GM19467 (cell line): ENCODE data around the gene OVCA2.

Experiments
- ATAC-seq: cut with Tn5 transposase; IDR thresholded peaks from one replicate; pipeline ENCODE4 v1.9.1; 2021; ENCODE audit warnings: mild to moderate bottlenecking, moderate library complexity; ENCODE audit not compliant: unreplicated experiment

Gene OVCA2

DNA sequence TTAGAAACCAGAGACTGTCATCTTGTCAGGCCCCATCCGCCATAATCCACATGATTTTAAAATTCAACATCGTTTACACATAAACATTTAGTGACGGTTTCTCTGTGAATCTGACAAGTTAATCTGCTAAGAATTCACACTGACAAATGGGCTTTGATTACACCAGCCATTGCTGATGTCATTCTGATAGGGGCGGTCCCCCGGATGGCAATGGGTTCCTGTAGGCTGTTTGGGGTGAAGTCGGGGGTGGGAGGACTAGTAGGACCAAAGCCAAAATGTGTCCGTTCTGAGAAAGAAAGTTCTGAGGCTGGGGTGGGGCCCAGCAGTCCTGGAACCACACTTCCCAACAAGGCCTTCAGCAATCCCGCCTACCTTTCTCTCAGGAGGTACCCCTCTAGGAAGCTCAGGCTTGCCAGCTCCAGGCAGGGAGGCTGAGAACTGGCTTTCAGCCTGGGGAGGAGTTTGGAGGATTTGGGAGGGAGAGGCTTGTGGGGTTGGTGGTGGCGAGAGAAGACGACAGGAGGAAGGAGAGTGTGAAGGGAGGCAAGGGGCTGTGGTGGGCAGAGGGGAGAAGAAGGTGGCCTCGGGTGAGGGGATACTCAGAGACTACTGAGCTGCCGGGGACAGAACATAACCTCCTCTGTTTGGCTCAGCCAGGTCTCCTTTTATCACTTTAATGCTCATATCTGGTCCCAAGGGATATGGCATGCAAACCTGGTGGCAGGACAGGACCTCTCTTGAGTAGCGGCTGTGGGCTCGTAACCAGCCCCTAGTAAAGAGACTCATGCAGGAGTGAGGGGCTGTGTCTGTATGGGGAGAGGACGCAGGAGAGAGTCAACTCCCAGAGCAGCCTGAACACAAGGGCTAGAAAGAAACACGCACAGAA lies 21.7 kb downstream of the OVCA2 start:
- ATAC-seq: no peak

DNA sequence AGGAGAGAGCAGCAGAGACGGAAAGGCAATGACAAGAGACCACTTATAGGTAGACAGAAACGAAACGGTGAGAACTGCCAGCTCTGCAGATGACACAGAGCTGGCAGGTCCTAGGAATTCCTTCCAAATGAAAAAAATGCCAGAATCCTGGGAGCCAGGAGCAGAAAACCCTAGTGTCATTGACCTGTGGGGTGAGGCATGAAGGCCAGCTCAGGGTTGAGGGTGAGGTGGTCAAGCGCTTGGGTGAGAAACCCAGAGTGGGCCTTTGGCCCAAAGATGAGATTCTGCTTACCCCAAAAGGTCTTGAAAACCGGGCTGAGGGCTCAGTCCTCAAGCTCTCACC lies 22.3 kb downstream of the OVCA2 start:
- no peak for ATAC-seq

DNA sequence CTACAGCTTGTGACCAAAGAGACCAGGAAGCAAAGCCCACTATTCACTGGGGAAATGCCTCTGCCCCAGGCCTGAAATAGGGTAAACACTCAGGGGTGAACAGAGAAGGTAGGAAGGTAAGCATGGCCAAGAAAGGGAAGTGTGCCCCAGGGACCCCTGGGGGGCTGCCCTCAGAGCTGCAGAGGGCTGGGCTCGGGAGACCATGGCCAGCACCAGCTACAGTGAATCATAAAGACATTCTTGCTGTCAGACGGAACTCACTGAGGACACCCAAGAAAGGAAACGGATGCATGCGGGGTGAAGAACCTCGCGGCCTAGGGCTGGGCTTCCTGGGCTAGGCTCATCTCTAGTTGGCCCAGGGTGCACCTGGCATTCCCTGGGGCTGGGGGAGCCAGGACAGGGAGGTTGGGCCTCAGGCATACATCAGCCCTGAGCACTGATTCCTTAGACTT lies 22.7 kb downstream of the OVCA2 start:
- ATAC-seq: no peak

DNA sequence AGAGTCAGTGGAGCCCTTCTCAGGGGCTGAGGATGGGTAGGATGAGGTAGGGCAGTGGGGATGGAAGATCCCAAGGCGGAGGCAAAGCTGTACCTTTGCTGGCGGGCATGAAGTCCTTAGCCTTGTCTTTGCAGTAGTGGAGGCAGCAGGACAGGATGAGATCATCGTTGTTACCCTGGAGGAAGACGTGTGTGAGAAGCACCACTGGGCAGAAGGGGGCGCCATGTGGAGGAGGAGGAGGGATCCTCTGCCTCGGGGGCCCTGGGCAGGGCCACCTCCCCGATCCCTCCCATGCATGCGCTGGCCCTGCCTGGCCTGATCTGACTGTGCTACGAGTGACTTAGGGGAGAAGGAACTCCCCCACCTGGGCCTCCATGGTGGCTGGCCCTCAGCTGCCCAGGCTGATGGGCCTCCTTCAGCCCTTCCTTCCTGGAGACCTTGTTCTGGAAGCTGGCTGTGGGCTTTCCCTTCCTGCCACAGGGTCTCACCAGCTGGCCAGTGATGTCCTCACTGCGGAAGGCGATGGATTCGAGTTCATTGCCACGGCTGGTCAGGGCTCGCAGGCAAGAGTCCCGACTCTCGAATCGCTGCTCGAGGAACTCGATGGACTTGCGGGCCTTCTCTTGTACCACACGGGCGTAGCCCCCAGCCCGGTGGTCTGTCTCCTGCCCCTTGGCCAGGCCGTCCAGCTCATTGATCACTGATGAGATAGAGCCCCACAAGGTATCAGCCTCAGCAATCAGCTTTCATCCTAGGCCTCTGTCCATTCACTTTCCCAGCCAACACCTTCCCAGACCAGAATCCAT lies 23.4 kb downstream of the OVCA2 start:
- ATAC-seq: no peak

DNA sequence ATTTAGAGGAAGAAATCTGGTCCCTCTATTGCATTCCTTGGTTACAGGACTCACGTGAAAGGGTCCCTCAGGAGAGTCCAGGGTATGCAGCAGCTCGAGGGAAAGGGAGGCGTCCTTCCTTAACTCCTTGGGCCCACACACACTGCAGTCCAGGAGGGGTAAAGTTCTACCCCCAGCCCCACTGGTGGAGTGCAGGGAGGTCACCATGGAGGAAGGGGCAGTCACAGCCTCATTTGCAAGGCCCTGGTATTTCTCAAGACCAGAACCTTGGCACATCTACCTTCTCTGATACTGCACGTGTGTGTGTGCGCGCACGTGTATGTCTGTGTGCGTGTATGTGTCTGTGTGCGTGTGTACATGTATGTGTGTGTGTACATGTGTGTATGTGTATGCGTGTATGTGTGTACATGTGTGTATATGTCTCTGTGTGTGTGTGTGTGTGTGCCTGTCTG lies 24.2 kb downstream of the OVCA2 start:
- no peak for ATAC-seq

DNA sequence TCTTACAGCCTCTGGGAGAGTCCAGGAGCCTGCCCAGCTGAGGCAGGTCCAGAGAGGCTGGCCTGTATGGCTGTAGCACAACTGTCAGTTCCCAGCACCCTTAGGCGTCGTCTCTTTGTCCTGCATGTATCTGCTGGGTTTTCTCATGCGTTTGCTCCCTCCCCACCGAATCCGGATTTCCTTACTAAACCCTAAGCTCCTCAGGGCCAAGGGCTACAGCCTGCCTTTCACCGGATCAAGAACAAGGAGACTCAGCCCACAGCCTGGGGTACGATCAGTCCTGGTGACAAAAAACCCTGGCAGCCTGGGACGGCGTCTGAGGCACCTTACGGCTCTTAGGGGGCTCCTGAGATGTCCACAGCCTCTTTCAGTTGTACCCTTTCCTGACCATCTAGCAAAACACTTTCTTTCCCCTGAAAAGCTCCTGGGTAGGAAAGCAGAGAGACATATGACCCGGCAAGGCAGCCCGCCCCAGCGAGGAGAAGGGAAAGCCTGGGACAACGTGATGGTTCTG lies 25.3 kb downstream of the OVCA2 start:
- ATAC-seq: no peak

DNA sequence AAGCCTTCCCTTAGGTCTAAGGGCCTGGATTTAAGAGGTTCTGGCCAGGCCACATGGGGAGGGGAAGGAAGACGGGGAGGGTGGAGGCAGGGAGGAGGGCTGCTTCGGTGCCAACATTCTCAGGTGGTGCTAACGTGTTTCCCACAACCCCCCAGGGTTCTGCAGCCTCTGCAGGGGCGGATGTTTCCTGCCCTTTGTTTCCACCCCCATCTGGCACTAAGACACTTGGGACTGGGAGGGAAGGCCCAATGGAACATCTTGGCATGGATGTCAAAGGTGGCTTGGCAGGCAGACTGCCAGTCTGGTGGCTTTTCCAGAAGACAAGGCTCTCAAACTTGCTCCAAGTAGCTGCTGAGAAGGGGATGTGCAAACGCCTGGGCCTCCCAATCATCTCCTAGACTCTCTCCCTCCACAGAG lies 25.8 kb downstream of the OVCA2 start:
- no peak for ATAC-seq

DNA sequence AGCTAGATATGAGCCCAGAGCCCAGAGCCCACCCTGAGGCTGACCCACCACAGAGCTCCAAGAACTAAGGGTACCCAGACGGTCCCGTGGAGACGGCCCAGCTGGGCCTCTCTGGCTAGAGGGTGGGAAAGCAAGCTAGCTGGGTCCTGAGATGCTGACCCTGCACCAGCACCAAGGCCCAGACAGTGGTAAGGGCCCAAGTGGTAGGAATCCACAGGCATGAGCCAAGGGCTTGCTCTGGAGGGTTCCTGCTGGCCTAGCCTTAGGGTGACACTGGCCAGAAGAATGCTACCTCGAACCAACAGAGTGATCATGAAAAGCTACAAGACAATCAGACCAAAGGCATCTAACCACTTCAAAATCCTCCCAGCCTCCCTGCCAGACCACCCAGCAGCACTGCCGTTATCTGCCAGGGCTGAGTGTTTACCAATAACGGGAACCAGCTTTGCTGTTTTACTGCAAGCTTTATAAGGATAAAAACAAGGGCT lies 26.3 kb downstream of the OVCA2 start:
- no peak for ATAC-seq

DNA sequence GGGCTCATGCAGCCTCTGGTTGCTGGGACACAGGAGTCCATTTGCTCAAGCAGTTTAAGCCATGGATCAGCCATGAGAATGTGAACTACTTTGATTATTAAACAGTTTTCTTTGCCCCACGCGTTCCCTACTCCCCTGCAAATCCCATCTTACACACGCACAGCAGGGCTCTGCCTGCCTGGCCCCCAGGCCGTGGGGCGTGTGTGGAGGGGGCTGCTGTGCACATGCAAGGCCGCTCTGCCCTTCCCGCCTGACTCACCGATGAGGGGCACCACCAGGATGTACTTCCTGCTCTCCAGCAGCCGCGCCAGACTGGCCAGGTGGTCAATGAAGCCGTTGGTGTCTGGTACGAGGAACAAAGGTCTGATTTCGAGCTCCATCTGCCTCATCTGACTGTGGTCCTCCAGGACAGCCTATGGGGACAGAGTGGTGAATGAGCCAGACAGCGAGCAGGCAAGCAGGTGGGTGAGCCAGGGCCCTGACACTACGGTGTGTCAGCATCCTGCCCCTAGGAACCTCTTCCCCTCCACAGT lies 26.8 kb downstream of the OVCA2 start:
- ATAC-seq: no peak

DNA sequence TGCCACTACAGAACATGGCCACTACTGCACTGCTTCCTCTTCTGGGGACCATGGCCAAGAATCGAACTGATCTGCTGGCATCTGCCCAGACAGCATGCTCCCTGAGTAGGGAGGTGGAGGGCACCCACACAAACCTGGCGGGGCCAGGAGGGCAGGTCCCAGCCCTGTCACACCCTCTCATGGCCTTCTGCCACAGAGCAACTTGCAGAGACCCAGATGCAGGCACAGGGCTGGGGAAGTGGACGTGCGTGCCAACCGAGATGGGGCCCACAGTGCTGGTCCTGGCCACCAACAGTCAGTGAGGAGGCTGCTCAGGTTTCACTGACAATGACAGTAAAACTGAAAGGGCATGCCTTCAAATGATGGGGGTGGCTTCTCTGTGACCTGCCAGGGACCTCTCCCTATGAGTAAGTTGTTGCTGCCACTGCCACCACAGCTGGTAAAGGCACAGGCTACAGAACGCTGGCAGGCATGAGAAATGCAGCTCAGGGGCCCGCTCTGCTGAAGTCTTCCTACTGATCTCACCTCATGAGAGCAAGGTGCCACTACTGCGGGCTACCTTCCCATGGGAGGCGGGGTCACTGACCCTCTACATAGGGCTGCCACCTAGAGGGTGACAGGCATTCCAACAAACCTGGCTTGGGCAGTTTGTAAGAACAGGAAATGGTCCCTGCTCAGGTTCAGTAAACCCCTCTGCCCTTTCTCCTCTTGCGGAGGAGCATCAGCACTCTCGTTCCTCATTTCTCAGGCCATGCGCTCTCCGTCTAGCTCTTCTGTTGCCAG lies 28.6 kb downstream of the OVCA2 start:
- ATAC-seq: peak; percentile 66

DNA sequence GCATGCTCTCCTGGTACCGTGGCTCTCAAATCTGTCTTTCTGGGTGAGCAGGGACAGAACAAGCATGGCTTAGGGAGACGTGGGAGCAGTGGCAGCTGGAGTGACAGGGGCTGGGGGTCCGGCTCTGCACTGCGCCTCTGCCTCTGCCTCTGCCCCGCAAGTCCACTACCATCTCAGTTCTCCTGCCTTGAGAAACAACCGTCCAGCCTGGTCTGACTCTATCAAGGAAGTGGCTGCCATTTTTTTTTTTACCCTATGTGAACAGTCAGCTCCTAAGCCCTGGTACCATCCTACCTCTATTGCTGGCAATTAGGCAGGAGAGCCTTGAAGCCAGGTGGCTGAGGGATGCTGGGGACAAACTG lies 29.2 kb downstream of the OVCA2 start:
- ATAC-seq: no peak

DNA sequence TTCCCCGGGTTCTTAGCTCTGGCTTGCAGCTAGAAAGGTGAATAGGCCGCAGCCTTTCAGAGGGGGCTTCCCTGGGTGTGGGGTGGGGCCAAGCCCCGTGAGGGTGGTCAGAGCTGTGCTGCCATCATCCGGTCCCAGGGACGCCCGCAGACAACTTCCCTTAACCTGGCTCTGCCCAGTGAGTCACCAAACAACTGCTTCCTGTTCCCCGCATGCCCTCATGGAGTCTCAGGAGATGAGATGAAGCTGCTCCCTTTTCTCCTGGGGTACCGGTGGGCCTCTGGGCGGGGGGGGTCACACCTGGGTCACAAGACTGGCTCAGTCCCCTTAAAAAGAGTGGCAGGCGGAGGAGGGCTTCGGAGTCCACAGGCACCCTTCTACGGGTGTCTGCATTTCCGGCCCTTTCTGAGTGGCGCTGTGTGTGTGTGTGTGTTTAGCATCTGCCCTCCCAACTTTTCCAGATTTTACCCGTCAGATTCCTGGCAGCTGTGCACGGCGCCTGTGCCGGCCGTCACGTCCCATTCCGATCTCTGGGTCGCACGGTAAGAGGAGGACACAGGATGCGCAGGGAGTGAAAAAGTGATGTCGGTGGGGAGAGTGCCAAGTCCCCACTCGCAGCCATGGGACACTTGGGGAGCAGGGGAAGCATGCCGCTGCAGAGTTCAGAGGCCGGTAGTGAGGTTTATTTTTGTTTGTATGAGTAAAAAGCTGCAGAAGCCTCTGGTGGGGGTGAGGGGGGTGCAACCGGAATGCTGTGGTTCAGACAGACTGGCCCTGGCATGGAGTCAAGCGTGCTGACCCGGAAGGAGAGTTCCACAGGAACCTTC lies 29.8 kb downstream of the OVCA2 start:
- ATAC-seq: no peak

DNA sequence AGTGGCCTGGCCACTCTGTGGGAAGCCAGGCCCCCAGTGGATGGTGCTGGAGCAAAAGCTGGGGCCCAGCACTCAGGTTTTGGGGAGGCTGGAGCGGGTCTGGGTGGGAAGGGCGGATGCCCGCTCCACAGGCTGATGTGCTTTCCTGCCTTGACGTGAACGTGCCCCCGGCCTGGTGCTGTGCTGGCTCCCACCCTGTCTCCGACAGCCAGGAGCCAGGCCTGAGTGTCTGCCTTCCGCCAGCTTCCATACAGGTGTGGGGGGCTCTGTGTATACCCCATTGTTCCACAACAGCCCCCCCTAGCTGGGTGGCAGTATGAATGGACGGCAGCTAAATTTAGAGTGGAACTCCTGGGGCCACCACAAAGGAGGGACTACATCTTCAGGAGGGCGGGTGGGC lies 33.1 kb downstream of the OVCA2 start:
- ATAC-seq: no peak

DNA sequence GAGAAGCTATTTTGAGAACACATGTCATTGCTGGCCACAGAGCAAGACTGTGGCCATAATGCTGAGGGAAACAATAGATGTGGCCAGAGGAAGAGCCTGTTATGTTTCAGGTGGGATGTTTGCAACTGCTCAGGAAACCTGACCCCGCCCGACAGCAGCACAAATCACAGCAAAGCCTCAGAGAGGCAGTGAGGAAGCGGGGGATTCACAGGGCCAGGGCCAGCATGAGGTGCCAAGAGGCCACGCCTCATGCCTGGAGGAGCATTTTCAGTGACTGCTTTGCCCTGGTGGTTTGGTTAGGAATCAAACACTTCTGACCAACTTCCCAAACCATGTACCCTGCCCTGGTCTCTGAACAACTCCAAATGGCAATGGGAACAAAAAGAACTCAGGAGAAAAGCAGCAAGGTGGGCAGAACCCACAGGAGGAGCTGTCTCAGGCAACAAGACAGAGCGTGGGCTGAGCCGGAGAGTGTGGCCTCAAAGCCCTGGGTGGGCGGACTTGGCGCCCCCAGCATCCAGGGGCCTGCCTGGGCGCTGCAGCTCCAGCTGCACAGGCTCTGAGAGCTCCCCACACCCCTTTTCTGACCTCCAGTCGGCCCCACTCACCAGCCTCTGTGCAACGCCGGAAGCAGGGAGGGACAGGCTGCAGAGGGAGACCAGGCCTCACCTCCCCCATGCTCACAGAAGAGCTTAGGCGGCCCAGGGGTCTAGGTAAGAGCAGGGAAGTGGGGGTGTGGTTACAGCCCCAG lies 33.7 kb downstream of the OVCA2 start:
- ATAC-seq: no peak

DNA sequence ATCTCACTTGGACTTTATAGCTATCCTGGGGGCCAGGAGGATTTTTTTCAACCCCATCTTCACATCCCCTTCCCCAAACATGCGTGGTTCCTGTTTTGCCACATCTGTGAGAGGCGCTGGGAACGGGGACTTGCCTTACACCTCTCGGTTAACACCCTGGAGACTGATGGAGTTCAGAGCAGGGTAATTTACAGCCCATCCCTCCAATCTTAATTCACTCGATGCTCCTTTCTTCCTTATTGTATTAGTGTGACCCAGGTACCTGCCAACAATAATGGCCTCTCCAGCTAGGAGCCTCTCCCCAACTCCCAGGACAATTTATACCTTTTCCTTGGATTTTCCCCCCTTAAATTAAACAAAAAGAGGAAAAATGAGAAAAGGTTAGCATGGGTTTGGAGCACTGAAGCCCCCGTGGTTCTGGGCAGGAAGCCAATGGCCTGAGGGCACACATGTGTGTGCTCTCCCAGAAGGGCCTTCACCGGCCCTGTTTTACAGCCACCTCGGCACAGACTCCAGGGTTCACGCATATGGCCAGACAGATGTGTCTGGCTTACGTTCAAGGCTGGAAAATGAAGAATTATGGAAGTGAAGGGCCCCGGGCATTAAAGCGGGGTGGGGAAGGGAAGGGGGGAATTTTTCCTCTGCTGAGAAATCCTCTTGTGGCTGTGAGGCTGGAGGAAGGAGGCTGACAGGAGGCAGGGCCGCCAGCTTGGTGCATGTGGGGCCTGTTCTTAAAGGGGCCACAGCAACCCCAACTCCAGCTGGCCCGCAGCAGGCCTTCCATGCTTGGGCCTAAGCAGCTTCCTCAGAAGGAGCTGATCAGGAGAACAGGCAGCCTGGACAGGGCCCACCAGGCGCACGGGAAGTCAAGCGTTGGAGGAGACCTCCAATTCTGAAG lies 34.5 kb downstream of the OVCA2 start:
- ATAC-seq: no peak

DNA sequence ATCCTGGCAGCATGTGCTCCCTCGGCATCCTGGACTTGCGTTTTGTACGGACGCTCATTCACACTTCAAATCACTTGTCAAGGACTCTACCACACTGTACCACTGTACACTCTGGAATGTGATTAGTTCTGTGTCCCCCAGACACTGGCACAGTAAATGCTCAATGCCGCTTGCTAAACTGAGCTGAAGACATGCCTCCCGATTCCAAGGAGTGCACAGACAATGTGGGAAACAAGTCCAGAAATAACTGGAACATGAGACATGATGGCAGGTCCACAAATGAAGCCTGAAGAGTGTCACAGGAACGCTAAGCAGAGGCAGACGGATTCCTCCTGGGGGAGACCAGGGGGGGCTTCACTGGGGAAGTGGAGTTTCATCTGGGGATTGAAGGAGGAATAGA lies 35.2 kb downstream of the OVCA2 start:
- no peak for ATAC-seq

DNA sequence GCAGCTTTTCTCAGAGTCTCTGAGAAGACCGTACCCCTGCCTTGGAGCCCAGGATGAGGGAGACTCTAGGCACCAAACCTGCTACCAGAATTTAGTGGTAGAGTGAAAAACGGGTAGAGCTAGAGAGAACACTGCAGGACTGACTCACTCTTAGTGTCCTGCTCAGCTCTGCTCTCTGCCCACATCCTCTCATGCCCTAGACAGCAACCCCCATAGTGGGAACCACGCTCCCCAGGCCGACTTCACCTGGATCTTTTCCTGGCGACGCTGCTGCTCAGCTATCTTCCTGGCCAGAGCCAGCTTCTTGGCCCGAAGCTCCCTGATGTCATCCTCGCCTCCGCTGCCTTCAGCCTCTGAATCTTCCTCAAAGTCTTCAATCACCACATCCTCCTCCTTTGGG lies 39.7 kb downstream of the OVCA2 start:
- no peak for ATAC-seq
